HCT116 (cell line): ENCODE results near the gene PDLIM7.

Experiments used
- CTCF ChIP-seq, 3 experiments: fragments of 200-600 bp in 1 of 3; sonication (generic) in 1 of 3; IDR thresholded peaks in 2 of 3; conservative IDR thresholded peaks in 1 of 3; 2 replicates each; pipeline ENCODE4 v1.5.1; 2012 to 2017; ENCODE audit warnings: low read depth in 2 of 3, low read length in 2 of 3, antibody characterized with exemption in 1 of 3, borderline replicate concordance in 1 of 3, control low read depth in 1 of 3, mild to moderate bottlenecking in 1 of 3, mixed read lengths in 1 of 3, mixed run types in 1 of 3, moderate library complexity in 1 of 3; ENCODE audit not compliant: insufficient read depth in 1 of 3
- EGR1 ChIP-seq: IDR thresholded peaks from 2 replicates; pipeline ENCODE4 v1.6.1; 2012; ENCODE audit warnings: low read depth
- EZH2 ChIP-seq: fragments of 200-600 bp; sonication (generic); IDR thresholded peaks from 2 replicates; pipeline ENCODE4 v1.6.1; 2017; ENCODE audit warnings: antibody characterized with exemption, mixed run types
- EZH2phosphoT487 ChIP-seq: fragments of 200-600 bp; IDR thresholded peaks from 2 replicates; pipeline ENCODE4 v1.6.1; 2018; ENCODE audit warnings: antibody characterized with exemption, borderline replicate concordance
- FOSL1 ChIP-seq: IDR thresholded peaks from 2 replicates; pipeline ENCODE4 v1.6.1; 2012; ENCODE audit warnings: low read depth
- MAX ChIP-seq: IDR thresholded peaks from 2 replicates; pipeline ENCODE4 v1.6.1; 2012
- POLR2A ChIP-seq: IDR thresholded peaks from 2 replicates; pipeline ENCODE4 v1.7.0; 2011; ENCODE audit warnings: borderline replicate concordance; ENCODE audit not compliant: insufficient read depth, insufficient read length; ENCODE audit errors: extremely low read depth
- POLR2AphosphoS5 ChIP-seq: IDR thresholded peaks from 2 replicates; pipeline ENCODE4 v1.6.1; 2011; ENCODE audit warnings: mild to moderate bottlenecking, low read depth, low read length, moderate library complexity
- RAD21 ChIP-seq: IDR thresholded peaks from 2 replicates; pipeline ENCODE4 v1.6.1; 2012; ENCODE audit warnings: low read depth, mild to moderate bottlenecking
- SIN3A ChIP-seq: IDR thresholded peaks from 2 replicates; pipeline ENCODE4 v1.6.1; 2012; ENCODE audit warnings: low read depth

GRCh38 chr5:177491429-177491945 is 5.9 kb downstream of the PDLIM7 start:
- TF ChIP-seq POLR2AphosphoS5 (peak; percentile 43; the same call in 1 of the 2 replicates), SIN3A (no peak), CTCF (IDR thresholded peaks at IDR 0.05 in 2 of 3, conservative IDR thresholded peaks at IDR 0.05 in 1 of 3; ENCODE audit: borderline replicate concordance in 1 of 3, insufficient read depth in 1 of 3, low read depth in 2 of 3, low read length in 2 of 3) (peak in 2 of 3 experiments; percentile 92 to 98; a peak in 4 of 6 replicates), POLR2A (no peak), EZH2phosphoT487 (no peak), FOSL1 (no peak), RAD21 (no peak), EZH2 (no peak), MAX (no peak), EGR1 (no peak)
